Lung microvascular endothelial cell (primary cell): ENCODE measurements around the gene CRISPLD2. TPM values are rescaled to one million over a fixed set of nuclear protein-coding genes. Genes with fewer than 3 reads are reported as not detected.
"Not testable (repeated sequence)": the region's sequence is repeated elsewhere in the genome, so short reads cannot be mapped to it uniquely, and the experiment has no call there.

Experiments
- DNase-seq, 2 donors: peaks; one replicate each; pipeline versions ENCODE4 v3.0.0 to v3.0.0-alpha.2; 2010; ENCODE audit warnings: low read depth in 2 of 2
- total RNA-seq: library from RNA; depleted of rRNA; stranded (reverse); fragments of >200 nt; gene quantifications from 2 replicates; pipeline ENCODE4 v1.2.1, GENCODE V29; 2014

CRISPLD2 gene
- total RNA-seq, 1 donor from 2014 or later = 0.20 TPM

- no peak for DNase-seq
Observed at GRCh38 chr16:84839956-84840355, 20.2 kb downstream of the CRISPLD2 start.

DNA sequence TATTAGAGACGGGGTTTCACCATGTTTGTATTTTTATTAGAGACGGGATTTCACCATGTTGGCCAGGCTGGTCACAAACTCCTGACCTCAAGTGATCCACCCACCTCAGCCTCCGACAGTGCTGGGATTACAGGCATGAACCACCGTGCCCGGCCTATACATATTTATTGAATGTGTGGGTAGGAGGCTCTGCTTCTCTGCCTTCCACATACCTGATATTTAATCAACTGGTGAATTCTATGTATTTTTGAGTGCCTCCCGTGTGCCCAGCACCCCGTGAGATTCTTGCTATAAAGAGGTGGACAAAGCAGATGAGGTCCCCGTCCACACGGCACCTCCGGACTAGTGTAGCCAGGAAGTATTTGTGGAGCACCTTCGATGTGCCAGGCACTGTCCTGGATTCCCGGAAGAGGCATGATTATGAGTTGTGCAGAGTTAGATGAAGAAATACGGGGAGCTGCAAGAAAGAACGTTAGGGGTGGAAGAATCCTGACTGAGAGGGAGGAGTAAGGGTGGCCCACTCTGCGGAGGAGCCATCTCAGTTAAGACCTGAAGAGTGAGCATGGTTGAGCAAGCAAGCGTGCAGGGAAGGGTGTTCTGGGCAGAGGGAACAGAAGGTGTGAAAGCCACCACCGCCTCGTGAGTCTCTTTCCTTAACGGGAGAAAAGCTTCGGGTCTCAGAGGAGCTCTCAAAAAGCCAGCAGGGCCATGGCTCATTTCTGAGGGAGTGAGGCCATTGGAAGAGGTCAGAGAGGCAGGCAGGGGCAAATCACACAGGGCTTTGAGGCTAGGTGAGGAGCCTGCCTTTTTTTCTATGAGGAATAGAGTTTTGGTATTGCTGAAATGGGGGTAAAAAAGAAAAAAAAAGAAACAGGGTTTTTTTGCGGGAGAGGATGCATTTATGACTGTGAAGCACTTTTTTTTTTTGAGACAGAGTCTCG is 21.2 kb downstream of the CRISPLD2 start:
- no peak for DNase-seq

GRCh38 chr16:84841787-84842300 is 22.1 kb downstream of the CRISPLD2 start:
- DNase-seq = no peak

DNA sequence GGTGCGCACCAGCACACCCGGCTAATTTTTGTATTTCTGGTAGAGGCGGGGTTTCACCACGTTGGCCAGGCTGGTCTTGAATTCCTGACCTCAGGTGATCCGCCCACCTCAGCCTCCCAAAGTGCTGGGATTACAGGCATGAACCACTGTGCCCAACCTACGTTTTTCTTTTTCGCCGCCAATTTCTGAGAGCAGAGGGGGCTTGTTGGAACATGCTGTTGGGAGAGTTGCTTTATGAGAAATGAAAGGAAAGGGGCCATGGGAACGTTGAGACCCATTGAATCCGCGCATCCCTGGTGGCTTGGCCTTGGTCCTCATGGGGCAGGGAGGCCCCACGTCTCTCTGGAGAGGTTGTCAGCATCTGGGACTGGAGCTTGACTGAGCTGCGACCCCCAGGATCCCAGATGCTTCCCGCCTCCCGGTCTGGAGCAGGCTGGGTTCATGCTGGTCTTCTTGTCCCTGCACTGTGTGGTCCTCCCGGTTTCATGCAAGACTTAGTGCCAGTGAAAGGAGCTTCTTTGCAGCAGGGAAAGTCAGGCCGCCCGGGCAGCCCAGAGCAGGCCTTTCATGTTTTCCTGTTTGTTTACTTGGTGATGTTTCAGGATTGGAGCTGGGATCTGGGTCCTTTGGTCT is 22.8 kb downstream of the CRISPLD2 start:
- no peak for DNase-seq

DNA sequence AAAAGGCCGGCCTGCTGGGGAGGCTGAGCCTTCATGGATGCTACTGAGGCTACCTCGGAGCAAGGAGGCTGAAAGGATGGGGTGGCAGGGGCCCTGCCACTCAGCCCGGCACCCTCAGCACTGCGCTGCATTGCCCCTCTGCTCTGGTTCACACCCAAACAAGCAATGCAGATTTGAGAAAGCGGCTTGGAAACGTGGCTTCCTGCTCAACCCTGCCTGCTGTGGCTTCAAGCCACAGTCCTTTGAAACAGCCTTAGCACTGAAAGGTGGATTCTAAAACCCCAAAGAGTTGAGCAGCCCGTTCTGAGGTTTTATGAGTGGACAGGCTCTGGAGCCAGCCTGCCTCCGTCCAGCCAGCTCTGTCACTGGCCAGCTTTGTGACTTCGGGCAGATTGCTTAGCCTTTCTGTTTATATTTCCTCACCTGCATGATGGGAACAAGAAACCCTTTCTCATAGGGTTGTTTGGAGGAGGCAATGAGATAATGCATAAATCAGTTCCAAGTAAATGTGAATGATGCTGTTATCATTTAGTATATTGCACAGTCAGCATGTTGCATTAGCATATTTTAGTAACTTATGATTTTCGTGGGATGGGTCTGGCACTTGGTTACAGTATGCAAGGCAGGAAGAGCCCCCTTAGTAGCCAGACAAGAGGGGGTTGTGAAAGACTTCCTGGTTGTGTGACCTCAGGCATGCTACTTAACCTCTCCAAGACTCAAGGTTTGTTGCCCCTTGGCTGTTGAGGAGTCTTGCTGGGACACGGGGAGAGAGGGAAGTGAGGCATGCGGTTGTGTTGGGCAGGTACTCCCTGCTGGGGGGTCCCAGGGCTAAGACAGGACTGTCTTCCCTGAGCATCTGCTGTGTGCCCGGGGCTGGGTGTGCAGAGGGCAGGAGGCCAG is 23.6 kb downstream of the CRISPLD2 start:
- no peak for DNase-seq

GRCh38 chr16:84844049-84844350 is 24.2 kb downstream of the CRISPLD2 start:
- no peak for DNase-seq

DNA sequence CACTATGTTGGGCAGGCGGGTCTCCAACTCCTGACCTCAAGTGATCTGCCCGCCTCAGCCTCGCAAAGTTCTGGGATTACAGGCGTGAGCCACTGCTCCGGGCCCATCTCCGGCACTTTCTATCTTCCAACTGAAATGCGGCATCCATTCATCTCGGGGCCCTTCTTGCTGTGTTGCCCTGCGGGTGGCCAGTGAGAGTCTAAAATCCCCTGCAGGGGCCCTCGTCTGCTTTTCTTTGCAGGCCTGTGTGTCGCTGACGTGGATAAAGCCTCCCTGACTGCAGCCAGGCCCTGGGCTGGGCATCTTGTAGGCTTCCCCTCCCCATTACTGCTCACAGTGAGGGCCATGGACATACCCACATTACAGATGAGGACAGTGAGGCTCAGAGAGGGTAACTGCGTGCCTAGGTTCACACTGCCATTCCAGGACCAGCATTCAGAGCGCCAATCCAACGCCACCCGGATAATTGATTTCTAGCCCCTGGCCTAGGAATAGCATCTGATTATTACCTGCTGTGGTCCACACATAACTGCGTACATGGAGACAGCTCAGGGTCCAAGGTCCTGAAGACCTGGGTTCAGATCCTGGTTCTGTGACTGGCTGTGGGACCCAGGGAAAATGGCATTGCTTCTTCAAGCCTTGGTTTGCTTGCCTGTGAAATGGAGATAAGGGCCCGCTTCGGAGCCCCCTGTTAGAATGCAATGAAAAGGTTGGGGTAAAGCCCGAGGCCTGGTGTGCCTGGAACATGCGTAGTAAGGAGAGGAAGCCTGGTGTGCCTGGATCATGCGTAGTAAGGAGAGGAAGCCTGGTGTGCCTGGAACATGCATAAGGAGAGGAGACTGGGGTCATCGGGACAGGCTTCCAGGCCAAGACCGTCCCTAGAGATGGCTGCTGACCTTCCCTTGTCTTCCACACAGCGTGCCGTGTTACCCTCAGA is 25.0 kb downstream of the CRISPLD2 start:
- no peak for DNase-seq

DNA sequence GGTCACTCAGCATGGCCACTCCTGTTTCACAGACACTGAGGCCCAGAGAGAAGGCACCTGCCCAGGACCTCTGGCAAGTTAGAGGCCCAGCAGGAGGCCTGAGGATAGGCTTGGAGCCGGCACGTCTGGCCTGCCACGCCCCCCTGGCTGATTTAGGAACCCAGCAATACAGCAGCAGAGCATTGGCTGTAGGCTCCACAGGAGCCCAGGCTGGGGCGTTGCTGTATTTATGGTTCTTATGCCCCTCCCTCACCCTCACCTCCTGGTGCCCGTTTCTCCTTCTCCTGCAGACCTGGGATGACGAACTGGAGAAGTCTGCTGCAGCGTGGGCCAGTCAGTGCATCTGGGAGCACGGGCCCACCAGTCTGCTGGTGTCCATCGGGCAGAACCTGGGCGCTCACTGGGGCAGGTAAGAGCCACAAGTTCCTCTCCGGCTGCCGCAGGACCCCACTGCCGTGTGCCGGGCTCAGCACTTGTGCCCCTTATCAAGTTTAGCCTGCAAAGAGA is 25.8 kb downstream of the CRISPLD2 start:
- no peak for DNase-seq

- no peak for DNase-seq
Observed at GRCh38 chr16:84847564-84848355, 28.0 kb downstream of the CRISPLD2 start.

- DNase-seq = no peak
Observed at GRCh38 chr16:84848986-84849634, 29.3 kb downstream of the CRISPLD2 start.

DNA sequence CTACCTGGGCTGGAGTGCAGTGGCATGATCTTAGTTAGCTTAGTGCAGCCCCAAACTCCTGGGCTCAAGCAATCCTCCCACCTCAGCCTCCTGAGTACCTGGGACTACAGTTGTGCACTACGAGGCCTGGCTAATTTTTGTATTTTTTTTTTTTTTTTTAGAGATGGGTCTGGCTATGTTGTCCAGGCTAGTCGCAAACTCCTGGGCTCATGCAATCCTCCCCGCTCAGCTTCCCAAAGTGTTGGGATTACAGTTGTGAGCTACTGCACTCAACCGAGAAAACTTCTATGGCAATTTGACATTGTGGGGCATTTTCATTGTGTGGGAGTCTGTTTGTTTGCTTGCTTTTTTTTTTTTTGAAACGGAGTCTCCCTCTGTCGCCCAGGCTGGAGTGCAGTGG is 30.0 kb downstream of the CRISPLD2 start:
- no peak for DNase-seq

GRCh38 chr16:84850714-84851113 is 30.9 kb downstream of the CRISPLD2 start:
- no peak for DNase-seq

DNA sequence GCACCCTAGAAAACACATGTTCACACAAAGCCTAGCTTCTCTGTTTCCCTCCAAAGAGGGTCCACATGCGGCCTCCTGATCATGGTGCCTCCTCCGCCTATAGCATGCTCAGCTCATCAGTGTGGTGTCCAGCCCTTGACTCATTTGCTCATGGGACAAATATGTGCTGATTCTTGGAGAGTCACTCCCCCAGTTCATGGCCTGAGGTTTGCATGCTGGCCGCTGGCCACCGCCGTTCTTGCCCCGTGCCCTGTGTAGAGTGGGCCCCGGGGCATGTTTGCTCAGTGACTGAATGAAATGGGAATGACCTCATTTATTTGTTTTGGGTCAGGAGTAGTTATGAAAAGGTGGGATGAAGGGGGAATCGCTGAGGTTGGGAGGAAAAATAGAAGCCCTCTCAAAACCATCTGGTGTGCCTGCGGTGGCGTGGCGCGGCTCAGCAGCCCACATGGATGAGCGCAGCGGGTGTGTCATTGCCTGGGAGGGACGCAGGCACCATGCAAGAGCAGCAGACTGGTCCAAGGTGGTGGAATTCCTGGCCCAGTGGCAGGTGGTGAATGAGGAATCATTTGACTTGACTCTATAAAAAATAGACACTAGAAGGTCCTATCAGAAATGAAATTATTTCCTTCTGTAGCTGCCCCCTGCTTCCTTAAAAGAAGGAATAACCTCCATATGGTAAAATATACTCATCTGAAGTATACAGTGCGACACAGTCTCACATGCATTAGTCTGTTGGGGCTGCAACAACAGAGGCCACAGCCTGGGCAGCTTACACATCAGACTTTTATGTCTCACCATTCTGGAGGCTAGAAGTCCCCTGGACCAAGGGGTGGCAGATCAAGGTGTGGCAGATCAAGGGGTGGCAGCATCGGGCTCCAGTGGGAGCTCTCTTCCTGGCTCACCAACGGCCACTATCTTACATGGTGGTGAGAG is 31.7 kb downstream of the CRISPLD2 start:
- DNase-seq = no peak

- no peak for DNase-seq
Observed at GRCh38 chr16:84853534-84853933, 33.7 kb downstream of the CRISPLD2 start.

DNA sequence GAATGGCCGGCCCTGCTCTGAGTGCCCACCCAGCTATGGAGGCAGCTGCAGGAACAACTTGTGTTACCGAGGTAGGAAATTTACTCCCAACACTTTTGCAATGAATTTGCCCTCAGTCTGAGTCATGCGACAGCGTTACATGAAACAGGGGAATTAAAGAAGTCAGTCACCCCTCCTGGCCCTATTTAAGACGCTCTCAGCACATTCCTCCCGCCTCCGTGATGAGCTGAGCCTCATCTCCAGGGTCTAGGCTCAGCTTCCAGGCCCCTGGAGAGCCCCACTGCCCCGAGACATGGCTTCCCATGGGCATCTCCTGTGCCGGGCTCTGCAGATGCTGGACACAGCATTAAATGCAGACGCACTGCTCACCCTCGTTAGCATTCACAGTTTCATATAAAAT is 35.0 kb downstream of the CRISPLD2 start:
- no peak for DNase-seq

DNA sequence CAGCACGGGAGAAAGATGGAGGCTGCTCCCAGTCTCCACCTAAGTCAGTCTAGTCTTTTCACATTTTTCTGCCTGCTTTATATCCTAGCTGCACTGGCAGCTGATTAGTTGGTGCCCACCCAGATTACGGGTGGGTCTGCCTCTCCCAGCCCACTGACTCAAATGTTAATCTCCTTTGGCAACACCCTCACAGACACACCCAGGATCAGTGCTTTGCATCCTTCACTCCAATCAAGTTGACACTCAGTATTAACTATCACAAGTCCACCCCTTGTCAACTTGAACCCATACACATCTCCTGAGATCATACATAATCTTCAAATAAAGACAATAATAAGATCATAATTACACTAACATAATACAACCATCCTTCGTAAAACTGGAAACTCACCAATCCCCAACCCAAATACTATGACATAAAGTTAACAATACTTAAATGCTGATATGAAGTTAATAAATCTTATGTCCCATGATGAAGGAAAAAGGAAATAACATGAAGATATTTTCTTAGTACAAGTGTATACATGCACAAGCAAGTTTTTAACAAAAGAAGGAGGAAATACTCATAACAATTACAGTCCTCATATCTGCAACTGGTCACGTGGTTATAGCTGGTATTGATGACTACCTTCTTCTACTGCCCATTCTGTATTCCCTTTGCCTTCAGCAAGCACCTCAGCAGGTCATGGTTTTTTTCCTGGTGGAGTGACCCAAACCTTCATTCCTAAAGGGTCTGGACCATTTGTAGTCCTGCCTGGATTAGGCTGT is 35.8 kb downstream of the CRISPLD2 start:
- not testable (repeated sequence) for DNase-seq

GRCh38 chr16:84856203-84856581 is 36.4 kb downstream of the CRISPLD2 start:
- not testable (repeated sequence) for DNase-seq
